OCI-LY7 (cell line): ENCODE measurements around the gene LIN28B. TPM values are rescaled to one million over a fixed set of nuclear protein-coding genes. Genes with fewer than 3 reads are reported as not detected.

Source experiments
- BruUV-seq: library from RNA; stranded (reverse); fragments of 400-500 nt; replicated peaks from 2 replicates; lab custom pipeline; 2021; lab: Mats Ljungman, UMichigan
- CTCF ChIA-PET: fragments of 300-600 bp; sonication (Branson Sonifier 250); formaldehyde crosslinking; loops from one replicate; lab custom pipeline; 2022; ENCODE audit warnings: antibody characterized with exemption; ENCODE audit not compliant: unreplicated experiment; lab: Charles Lee
- POLR2A ChIA-PET: fragments of 300-600 bp; sonication (Branson Sonifier 250); formaldehyde crosslinking; loops from one replicate; lab custom pipeline; 2022; ENCODE audit warnings: antibody characterized with exemption; lab: Charles Lee
- DNase-seq: peaks from one replicate; pipeline ENCODE4 v3.0.0-alpha.2; 2015; ENCODE audit warnings: low spot score
- H2AFZ ChIP-seq: fragments of 200-600 bp; sonication (generic), shearing (Covaris generic); 2 replicates; pipeline ENCODE4 v1.6.1; 2014; ENCODE audit warnings: mild to moderate bottlenecking, antibody characterized with exemption, low read length, moderate library complexity
- H3K27ac ChIP-seq: fragments of 200-600 bp; sonication (generic); 2 replicates; pipeline ENCODE4 v1.5.1; 2014; ENCODE audit warnings: mixed run types, low read depth, mild to moderate bottlenecking, moderate library complexity, low read length, inconsistent platforms; ENCODE audit not compliant: poor library complexity, severe bottlenecking
- H3K36me3 ChIP-seq: fragments of 200-600 bp; sonication (generic); 2 replicates; pipeline ENCODE4 v1.6.1; 2014; ENCODE audit warnings: mild to moderate bottlenecking, antibody characterized with exemption, low read length, moderate library complexity, mixed read lengths; ENCODE audit not compliant: insufficient read depth
- H3K4me1 ChIP-seq: fragments of 200-600 bp; sonication (generic); 2 replicates; pipeline ENCODE4 v1.5.1; 2014; ENCODE audit warnings: mild to moderate bottlenecking, low read length; ENCODE audit not compliant: insufficient read depth, poor library complexity, severe bottlenecking
- H3K4me2 ChIP-seq: fragments of 200-600 bp; sonication (generic); 2 replicates; pipeline ENCODE4 v1.6.1; 2014; ENCODE audit warnings: mild to moderate bottlenecking, low read length
- H3K4me3 ChIP-seq: fragments of 200-600 bp; sonication (generic); 2 replicates; pipeline ENCODE4 v1.5.1; 2014; ENCODE audit warnings: mild to moderate bottlenecking, low read depth, low read length; ENCODE audit not compliant: poor library complexity, severe bottlenecking
- H3K79me2 ChIP-seq: fragments of 200-600 bp; sonication (generic); 2 replicates; pipeline ENCODE4 v1.6.1; 2016; ENCODE audit warnings: low read depth, mild to moderate bottlenecking, low read length, moderate library complexity, mixed read lengths; ENCODE audit not compliant: insufficient read depth
- H3K9me2 ChIP-seq: fragments of 200-600 bp; sonication (generic); 2 replicates; pipeline ENCODE4 v1.6.1; 2016; ENCODE audit warnings: mild to moderate bottlenecking, low read length, mixed read lengths; ENCODE audit not compliant: insufficient read depth
- H3K9me3 ChIP-seq: fragments of 200-600 bp; sonication (generic); 2 replicates; pipeline ENCODE4 v1.6.1; 2014; ENCODE audit warnings: mild to moderate bottlenecking, mixed run types, low read length, mixed read lengths
- H4K20me1 ChIP-seq: fragments of 200-600 bp; sonication (generic); 2 replicates; pipeline ENCODE4 v1.6.1; 2014; ENCODE audit warnings: mild to moderate bottlenecking, antibody characterized with exemption, low read length, moderate library complexity, mixed read lengths; ENCODE audit not compliant: insufficient read depth
- EZH2phosphoT487 ChIP-seq: fragments of 200-600 bp; sonication (generic); IDR thresholded peaks from 2 replicates; pipeline ENCODE4 v1.6.1; 2018; ENCODE audit warnings: low read depth, borderline replicate concordance, mild to moderate bottlenecking, mixed run types, antibody characterized with exemption, low read length, moderate library complexity, mixed read lengths
- intact Hi-C: fragments of 100-400 bp; cut with micrococcal nuclease; formaldehyde crosslinking; loops from one replicate; pipeline ENCODE4 v1.10.0; 2022; ENCODE audit not compliant: unreplicated experiment
- total RNA-seq, 2 experiments: library from RNA; depleted of rRNA in 1 of 2; stranded (reverse); fragments of >200 nt in 1 of 2; shearing (Covaris generic) in 1 of 2; gene quantifications; 2 replicates each; pipeline ENCODE4 v1.2.3, GENCODE V29; 2014 to 2022
- TF ChIP-seq, protein P1 (sequence below): fragments of 200-600 bp; sonication (generic); conservative IDR thresholded peaks from 2 replicates; pipeline ENCODE4 v1.5.1; 2014; ENCODE audit warnings: mild to moderate bottlenecking, antibody characterized with exemption, low read length, moderate library complexity, mixed read lengths

LIN28B gene
- total RNA-seq, 2 experiments from 2014 or later: not detected

GRCh38 chr6:105043979-105044378 lies 87.1 kb downstream of the LIN28B start:
- ChIA-PET CTCF (no interaction called here), POLR2A (interaction anchor here (0.7 to 1.1 kb wide), 3 partner anchors 16 to 42 kb away, joined by 3 to 5 read pairs (median 4); no protein-coding TSS in a partner anchor)
- Histone ChIP-seq H3K79me2 (no peaks in the 10 kb centered on the region), H4K20me1 (no peaks in the 10 kb centered on the region), H3K9me2 (no peaks in the 10 kb centered on the region), H3K4me2 (no peak overlapping the region), H3K36me3 (no peaks in the 10 kb centered on the region), H3K4me1 (no peaks in the 10 kb centered on the region), H2AFZ (no peak overlapping the region), H3K4me3 (no peak overlapping the region), H3K27ac (no peak overlapping the region), H3K9me3 (no peaks in the 10 kb centered on the region)
- DNase-seq: no peak
- TF ChIP-seq, protein P1, sequence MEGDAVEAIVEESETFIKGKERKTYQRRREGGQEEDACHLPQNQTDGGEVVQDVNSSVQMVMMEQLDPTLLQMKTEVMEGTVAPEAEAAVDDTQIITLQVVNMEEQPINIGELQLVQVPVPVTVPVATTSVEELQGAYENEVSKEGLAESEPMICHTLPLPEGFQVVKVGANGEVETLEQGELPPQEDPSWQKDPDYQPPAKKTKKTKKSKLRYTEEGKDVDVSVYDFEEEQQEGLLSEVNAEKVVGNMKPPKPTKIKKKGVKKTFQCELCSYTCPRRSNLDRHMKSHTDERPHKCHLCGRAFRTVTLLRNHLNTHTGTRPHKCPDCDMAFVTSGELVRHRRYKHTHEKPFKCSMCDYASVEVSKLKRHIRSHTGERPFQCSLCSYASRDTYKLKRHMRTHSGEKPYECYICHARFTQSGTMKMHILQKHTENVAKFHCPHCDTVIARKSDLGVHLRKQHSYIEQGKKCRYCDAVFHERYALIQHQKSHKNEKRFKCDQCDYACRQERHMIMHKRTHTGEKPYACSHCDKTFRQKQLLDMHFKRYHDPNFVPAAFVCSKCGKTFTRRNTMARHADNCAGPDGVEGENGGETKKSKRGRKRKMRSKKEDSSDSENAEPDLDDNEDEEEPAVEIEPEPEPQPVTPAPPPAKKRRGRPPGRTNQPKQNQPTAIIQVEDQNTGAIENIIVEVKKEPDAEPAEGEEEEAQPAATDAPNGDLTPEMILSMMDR: no peak
- no peak for TF ChIP-seq EZH2phosphoT487
- intact Hi-C loops: no loop called here
- BruUV-seq: no TSS peak

DNA sequence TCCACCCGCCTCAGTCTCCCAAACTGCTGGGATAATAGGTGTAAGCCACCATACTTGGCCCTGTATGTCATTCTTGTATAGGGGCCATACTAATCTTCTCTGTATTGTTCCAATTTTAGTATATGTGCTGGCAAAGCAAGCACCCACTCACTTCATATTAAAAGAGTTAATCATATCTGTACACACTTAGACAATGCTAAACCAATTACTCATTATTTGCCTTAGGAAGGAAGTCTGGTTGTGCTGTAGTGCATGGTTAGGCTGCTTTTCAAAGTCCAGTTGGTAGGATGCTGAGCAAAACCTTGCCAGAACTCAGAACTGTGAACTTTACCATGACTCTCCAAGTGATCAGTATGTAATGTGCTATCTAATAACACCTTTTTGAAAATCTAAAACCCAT lies 88.6 kb downstream of the LIN28B start:
- no TSS peak for BruUV-seq
- no peaks in the 10 kb centered on the region for H3K4me1 ChIP-seq
- no peaks in the 10 kb centered on the region for H3K79me2 ChIP-seq
- no peak for TF ChIP-seq EZH2phosphoT487
- TF ChIP-seq, protein P1: no peak
- H3K4me2 ChIP-seq: no peak overlapping the region
- no peak overlapping the region for H2AFZ ChIP-seq
- no peak overlapping the region for H3K4me3 ChIP-seq
- H3K9me3 ChIP-seq: no peaks in the 10 kb centered on the region
- no peaks in the 10 kb centered on the region for H3K36me3 ChIP-seq
- no peak overlapping the region for H3K27ac ChIP-seq
- intact Hi-C loops: no loop called here
- no peak for DNase-seq
- no peaks in the 10 kb centered on the region for H3K9me2 ChIP-seq
- POLR2A ChIA-PET: no interaction called here
- CTCF ChIA-PET: no interaction called here
- H4K20me1 ChIP-seq: no peaks in the 10 kb centered on the region

DNA sequence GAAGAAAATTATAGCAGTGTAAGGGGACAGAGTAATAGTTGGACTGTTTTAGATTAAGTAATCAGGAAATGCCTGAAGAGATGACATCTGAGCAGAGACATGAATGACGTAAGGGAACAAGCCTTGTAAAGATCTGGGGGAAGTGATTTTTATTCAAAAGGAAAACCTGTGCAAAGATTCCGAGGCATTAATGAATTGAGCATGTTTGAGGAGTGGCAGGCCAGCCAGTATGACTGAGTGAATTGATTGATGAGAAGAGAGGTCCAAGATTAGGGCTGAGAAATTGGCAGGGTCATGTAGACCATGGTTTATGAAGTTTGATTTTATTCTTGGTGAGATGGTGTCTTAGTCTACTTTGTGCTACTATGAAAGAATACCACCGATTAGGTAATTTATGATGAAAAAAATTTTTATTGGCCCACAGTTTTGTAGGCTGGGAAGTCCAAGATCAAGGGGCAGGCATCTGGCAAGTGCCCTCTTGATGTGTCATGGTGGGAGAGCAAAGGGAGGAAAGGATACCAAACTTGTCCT lies 95.1 kb downstream of the LIN28B start:
- no peaks in the 10 kb centered on the region for H3K4me1 ChIP-seq
- H4K20me1 ChIP-seq: no peaks in the 10 kb centered on the region
- no peak overlapping the region for H3K4me3 ChIP-seq
- H2AFZ ChIP-seq: no peak overlapping the region
- CTCF ChIA-PET: no interaction called here
- no peak for DNase-seq
- no peak overlapping the region for H3K4me2 ChIP-seq
- H3K9me2 ChIP-seq: no peaks in the 10 kb centered on the region
- intact Hi-C loops: no loop called here
- no peaks in the 10 kb centered on the region for H3K9me3 ChIP-seq
- POLR2A ChIA-PET: no interaction called here
- H3K79me2 ChIP-seq: no peaks in the 10 kb centered on the region
- H3K36me3 ChIP-seq: no peaks in the 10 kb centered on the region
- no peak overlapping the region for H3K27ac ChIP-seq
- TF ChIP-seq, protein P1: no peak
- no peak for TF ChIP-seq EZH2phosphoT487
- no TSS peak for BruUV-seq
